Upper lobe of left lung (tissue), 4 donors: Measurements from ENCODE around the gene DMD.

Source experiments
- CTCF ChIP-seq, 6 experiments: fragments of 450-650 bp in 4 of 6; fragments of 200-600 bp in 2 of 6; sonication (generic) in 2 of 6; IDR thresholded peaks; one replicate each; pipeline ENCODE4 v1.5.1; 2016 to 2019; ENCODE audit warnings: antibody characterized with exemption in 6 of 6
- EP300 ChIP-seq, 4 donors: sonication (generic); formaldehyde crosslinking; IDR thresholded peaks; one replicate each; pipeline ENCODE4 v1.5.1; 2017; ENCODE audit warnings: antibody characterized with exemption in 4 of 4, control low read depth in 2 of 4
- POLR2A ChIP-seq, 4 donors: fragments of 450-650 bp; IDR thresholded peaks; one replicate each; pipeline ENCODE4 v1.5.1; 2016 to 2017; ENCODE audit warnings: antibody characterized with exemption in 4 of 4, mild to moderate bottlenecking in 2 of 4
- POLR2AphosphoS5 ChIP-seq, 2 donors: sonication (generic); formaldehyde crosslinking; IDR thresholded peaks; one replicate each; pipeline ENCODE4 v1.5.1; 2017; ENCODE audit warnings: antibody characterized with exemption in 2 of 2

GRCh38 chrX:32592786-32593185, 618.6 kb downstream of the DMD start:
- TF ChIP-seq CTCF (IDR thresholded peaks at IDR 0.05): no peak
- no peak for TF ChIP-seq POLR2AphosphoS5 (IDR thresholded peaks at IDR 0.05)
- TF ChIP-seq EP300 (IDR thresholded peaks at IDR 0.05): no peak
- no peak for TF ChIP-seq POLR2A (IDR thresholded peaks at IDR 0.05)
